ENCODE data around the gene MAGI2. TPM values are rescaled to one million over a fixed set of nuclear protein-coding genes. Genes with fewer than 3 reads are reported as not detected.

MAGI2 gene
- total RNA-seq, 3 donors from 2014 or later: 9.8 to 22.7 (median 20.2) TPM

DNA sequence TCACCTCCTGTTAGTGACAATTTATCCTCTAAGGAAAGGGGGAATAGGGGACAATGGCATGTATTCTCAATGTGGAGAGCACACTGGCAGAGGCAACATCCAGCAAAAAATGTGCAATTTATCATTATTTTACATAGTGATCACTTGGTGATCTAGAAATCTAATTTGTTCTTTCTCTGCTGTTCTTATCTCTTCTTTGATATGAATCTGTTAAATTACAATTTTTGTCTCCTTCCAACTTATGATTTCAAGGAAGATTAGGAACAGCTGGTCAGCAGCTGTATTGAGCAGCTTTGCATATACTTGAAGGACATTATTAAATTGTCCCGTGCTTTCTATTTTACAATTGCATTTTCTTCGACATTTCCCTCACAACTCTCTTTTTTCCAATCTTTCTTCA is 213.1 kb downstream of the MAGI2 start:
- H3K27me3 ChIP-seq: no peaks in the 10 kb centered on the region
- H3K4me1 ChIP-seq: no peaks in the 10 kb centered on the region
- no peak overlapping the region for H3K27ac ChIP-seq
- TF ChIP-seq POLR2A (IDR thresholded peaks at IDR 0.05): no peak
- TF ChIP-seq POLR2AphosphoS5 (IDR thresholded peaks at IDR 0.05): no peak
- TF ChIP-seq, protein P1, sequence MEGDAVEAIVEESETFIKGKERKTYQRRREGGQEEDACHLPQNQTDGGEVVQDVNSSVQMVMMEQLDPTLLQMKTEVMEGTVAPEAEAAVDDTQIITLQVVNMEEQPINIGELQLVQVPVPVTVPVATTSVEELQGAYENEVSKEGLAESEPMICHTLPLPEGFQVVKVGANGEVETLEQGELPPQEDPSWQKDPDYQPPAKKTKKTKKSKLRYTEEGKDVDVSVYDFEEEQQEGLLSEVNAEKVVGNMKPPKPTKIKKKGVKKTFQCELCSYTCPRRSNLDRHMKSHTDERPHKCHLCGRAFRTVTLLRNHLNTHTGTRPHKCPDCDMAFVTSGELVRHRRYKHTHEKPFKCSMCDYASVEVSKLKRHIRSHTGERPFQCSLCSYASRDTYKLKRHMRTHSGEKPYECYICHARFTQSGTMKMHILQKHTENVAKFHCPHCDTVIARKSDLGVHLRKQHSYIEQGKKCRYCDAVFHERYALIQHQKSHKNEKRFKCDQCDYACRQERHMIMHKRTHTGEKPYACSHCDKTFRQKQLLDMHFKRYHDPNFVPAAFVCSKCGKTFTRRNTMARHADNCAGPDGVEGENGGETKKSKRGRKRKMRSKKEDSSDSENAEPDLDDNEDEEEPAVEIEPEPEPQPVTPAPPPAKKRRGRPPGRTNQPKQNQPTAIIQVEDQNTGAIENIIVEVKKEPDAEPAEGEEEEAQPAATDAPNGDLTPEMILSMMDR (IDR thresholded peaks at IDR 0.05): no peak
- no peak for DNase-seq (ENCODE audit: low spot score in 2 of 2)
- intact Hi-C loops (cut with DNase I; ENCODE audit: low total_unique reads): no loop called here
- H3K36me3 ChIP-seq: no peaks in the 10 kb centered on the region
- H3K9me3 ChIP-seq: no peaks in the 10 kb centered on the region
- no peak overlapping the region for H3K4me3 ChIP-seq

DNA sequence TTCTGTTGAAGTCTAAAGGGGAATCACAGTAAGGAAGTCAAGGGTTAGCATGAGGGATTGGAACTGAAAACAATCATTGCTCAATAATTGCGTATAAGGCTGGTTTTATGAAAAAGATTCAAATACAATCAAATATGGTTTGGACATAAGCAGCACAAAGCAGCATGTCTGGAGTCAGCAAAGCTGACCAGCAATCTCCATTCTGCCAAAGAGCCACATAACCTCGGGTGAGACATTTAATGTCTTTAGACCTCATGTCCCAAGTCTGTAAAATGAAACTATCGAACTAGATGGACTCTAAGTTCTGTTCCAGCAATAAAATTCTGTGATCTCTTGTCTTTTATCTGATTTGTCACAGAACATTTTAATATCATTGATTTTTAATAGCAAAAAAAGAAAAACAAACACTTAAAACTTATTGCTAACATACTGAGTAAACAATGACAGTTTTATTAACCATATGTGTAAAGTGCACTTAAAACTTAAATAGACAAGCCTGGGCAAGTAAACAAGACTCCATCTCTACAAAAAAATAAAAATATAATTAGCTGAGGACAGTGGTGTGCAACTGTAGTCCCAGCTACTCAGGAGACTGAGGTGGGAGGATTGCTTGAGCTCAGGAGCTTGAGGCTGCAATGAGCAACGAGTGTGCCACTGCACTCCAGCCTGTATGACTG is 217.0 kb downstream of the MAGI2 start:
- Histone ChIP-seq H3K9me3 (no peaks in the 10 kb centered on the region), H3K4me3 (no peak overlapping the region), H3K36me3 (no peaks in the 10 kb centered on the region), H3K27ac (no peak overlapping the region), H3K27me3 (no peaks in the 10 kb centered on the region), H3K4me1 (no peaks in the 10 kb centered on the region)
- intact Hi-C loops (cut with DNase I; ENCODE audit: low total_unique reads): no loop called here
- no peak for TF ChIP-seq POLR2A (IDR thresholded peaks at IDR 0.05)
- TF ChIP-seq POLR2AphosphoS5 (IDR thresholded peaks at IDR 0.05): no peak
- TF ChIP-seq, protein P1 (IDR thresholded peaks at IDR 0.05): no peak
- no peak for DNase-seq (ENCODE audit: low spot score in 2 of 2)

DNA sequence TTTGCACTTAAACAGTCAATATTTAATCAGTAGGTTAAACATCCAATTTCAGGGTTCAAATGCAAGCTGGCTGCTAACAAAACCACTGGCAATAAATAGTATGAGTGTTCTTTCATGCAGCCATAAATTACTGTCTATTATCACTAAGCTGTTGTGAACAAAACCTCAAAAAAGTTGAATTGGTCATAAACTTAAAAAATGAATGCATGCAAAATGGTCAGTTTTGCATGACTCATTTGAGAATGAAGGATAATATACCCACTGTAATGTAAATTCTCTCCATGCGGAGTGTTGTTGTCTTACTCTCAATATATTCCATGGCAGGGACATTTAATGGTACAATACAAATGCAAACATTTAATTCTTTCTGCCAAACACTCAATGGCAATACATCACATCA is 226.4 kb downstream of the MAGI2 start:
- no peak for TF ChIP-seq POLR2AphosphoS5 (IDR thresholded peaks at IDR 0.05)
- TF ChIP-seq, protein P1 (IDR thresholded peaks at IDR 0.05): no peak
- no peaks in the 10 kb centered on the region for H3K4me1 ChIP-seq
- no peak overlapping the region for H3K27ac ChIP-seq
- intact Hi-C loops (cut with DNase I; ENCODE audit: low total_unique reads): no loop called here
- H3K36me3 ChIP-seq: no peaks in the 10 kb centered on the region
- H3K27me3 ChIP-seq: no peaks in the 10 kb centered on the region
- no peak for DNase-seq (ENCODE audit: low spot score in 2 of 2)
- no peak overlapping the region for H3K4me3 ChIP-seq
- H3K9me3 ChIP-seq: no peaks in the 10 kb centered on the region

DNA sequence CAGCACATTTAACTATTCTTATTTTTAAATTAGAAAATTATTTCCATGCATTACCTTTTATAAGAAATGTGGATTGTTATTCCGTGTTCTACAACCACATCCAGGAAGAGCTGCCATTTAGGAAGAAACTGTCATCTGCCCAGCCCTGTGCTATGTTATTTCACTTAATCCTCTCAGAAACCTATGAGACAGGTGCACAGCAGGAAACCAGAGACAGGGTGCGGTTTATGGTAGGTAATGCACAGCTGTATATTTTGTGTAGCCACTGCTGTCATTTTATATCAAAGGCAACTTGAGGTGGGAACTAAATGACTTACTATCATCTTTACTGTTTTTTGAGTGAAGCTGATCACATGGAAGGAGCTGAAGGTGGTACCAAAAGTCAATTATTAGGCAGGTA is 232.3 kb downstream of the MAGI2 start:
- Histone ChIP-seq H3K4me1 (no peaks in the 10 kb centered on the region), H3K27me3 (no peaks in the 10 kb centered on the region), H3K4me3 (no peak overlapping the region), H3K9me3 (no peaks in the 10 kb centered on the region), H3K36me3 (no peaks in the 10 kb centered on the region), H3K27ac (no peak overlapping the region)
- TF ChIP-seq POLR2AphosphoS5 (IDR thresholded peaks at IDR 0.05) (no peak), POLR2A (IDR thresholded peaks at IDR 0.05) (no peak)
- TF ChIP-seq, protein P1 (IDR thresholded peaks at IDR 0.05): no peak
- no peak for DNase-seq (ENCODE audit: low spot score in 2 of 2)
- intact Hi-C loops (cut with DNase I; ENCODE audit: low total_unique reads): no loop called here

DNA sequence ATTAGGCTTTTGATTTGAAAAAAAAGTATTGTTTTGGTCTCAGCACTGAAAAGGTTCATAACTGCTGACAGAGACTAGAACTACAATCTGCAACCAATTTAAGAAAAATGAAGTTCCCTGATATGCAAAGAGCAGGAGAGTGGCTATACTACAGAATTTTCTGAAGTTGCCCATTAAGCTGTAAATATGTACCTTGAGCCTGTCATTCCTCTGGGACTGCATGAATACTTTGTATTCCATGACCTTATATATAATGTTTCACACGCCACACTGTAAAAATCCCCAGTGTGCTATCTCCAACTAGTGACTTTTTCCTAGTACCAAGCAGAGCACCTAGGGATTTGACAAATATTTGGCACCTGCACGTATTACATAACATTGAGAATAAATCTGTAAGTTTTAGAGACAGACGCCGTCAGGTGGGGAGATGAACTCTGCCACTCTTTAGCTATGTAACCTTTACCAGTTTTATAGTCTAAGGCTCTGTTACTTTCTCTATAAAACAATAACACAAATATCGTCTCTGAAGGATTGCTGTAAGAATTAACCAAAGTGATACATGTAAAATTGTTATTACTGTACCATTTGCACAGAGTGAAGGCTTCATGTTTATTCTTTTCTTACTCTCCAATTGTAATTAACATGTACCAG is 235.4 kb downstream of the MAGI2 start:
- H3K27ac ChIP-seq: no peak overlapping the region
- H3K4me1 ChIP-seq: no peaks in the 10 kb centered on the region
- no peaks in the 10 kb centered on the region for H3K36me3 ChIP-seq
- no peaks in the 10 kb centered on the region for H3K27me3 ChIP-seq
- no peak overlapping the region for H3K4me3 ChIP-seq
- intact Hi-C loops (cut with DNase I; ENCODE audit: low total_unique reads): no loop called here
- no peaks in the 10 kb centered on the region for H3K9me3 ChIP-seq
- DNase-seq (ENCODE audit: low spot score in 2 of 2): no peak
- TF ChIP-seq, protein P1 (IDR thresholded peaks at IDR 0.05): no peak
- TF ChIP-seq POLR2A (IDR thresholded peaks at IDR 0.05) (no peak), POLR2AphosphoS5 (IDR thresholded peaks at IDR 0.05) (no peak)

Measured in breast epithelium (tissue), 4 donors.